OCI-LY3 (cell line): ENCODE results near the gene GRAMD2B.

Experiments
- EZH2phosphoT487 ChIP-seq: fragments of 200-600 bp; shearing (Covaris generic); IDR thresholded peaks from 2 replicates; pipeline ENCODE4 v1.6.1; 2018; ENCODE audit warnings: antibody characterized with exemption, mixed run types, low read depth
- TF ChIP-seq, protein P1 (sequence below): fragments of 200-600, 300-600 bp; sonication (generic); IDR thresholded peaks from 2 replicates; pipeline ENCODE4 v1.5.1; 2014; ENCODE audit warnings: antibody characterized with exemption, low read length, low read depth

DNA sequence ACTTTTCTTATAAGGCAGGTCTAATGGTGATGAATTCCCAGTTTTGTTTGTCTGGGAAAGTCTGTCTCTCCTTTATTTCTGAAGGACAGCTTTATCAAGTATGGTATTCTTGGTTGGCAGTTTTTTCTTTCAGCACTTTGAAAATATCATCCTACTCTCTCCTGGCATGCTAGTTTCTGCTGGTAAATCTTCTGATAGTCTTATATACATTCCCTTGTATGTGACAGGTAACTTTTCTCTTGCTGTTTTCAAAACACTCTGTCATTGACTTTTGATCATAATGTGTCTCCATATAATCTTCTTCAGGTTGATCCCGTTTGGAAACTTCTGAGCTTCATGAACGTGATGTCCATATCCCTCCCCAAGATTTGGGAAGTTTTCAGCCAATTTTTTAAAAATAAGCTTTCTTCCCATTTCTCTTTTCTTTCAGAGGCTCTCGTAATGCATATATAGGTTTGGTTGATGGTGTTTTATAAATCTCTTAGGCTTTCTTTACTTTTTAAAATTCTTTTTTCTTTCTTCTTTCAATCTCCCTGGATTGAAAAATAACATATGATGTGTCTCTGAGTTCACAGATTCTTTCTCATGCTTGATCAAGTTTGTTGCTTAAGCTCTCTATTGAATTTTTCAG lies 22.5 kb upstream of the GRAMD2B start:
- TF ChIP-seq, protein P1, sequence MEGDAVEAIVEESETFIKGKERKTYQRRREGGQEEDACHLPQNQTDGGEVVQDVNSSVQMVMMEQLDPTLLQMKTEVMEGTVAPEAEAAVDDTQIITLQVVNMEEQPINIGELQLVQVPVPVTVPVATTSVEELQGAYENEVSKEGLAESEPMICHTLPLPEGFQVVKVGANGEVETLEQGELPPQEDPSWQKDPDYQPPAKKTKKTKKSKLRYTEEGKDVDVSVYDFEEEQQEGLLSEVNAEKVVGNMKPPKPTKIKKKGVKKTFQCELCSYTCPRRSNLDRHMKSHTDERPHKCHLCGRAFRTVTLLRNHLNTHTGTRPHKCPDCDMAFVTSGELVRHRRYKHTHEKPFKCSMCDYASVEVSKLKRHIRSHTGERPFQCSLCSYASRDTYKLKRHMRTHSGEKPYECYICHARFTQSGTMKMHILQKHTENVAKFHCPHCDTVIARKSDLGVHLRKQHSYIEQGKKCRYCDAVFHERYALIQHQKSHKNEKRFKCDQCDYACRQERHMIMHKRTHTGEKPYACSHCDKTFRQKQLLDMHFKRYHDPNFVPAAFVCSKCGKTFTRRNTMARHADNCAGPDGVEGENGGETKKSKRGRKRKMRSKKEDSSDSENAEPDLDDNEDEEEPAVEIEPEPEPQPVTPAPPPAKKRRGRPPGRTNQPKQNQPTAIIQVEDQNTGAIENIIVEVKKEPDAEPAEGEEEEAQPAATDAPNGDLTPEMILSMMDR = no peak
- TF ChIP-seq EZH2phosphoT487 = no peak
